Measurements from ENCODE around the gene TF. TPM values are rescaled to one million over a fixed set of nuclear protein-coding genes. Genes with fewer than 3 reads are reported as not detected.

The TF gene
- under 0.01 TPM in 1 of 2 replicates, not detected in the other for total RNA-seq (2014; rRNA removed; shearing (Covaris generic))

- peak; percentile 63 for DNase-seq
Measured at GRCh38 chr3:133745981-133746711, at the start of gene TF. TSS of gene TF (plus strand) at chr3:133746393. CDS start at chr3:133746441, 48 bp downstream.

DNA sequence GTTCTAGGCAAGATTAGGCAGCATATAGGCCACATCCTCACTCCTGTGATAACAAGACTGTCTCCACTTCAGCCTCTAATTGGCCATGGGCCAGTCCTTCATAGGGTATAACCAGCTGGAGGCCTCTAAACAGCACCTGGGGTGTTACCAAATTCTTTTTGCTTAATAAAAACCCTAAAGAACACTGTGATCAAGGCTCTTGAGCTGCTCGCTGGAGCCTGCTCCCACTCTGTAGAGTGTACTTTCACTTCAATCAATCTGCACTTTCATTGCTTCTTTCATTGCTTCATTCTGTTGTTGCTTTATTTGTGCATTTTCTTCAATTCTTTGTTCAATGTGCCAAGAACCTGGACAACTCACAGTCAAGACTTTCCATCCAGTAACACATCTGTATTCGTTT is 48.2 kb upstream of the TF start:
- no peaks in the 10 kb centered on the region for H3K27me3 ChIP-seq (ENCODE audit: control insufficient read depth, insufficient read depth, low read length)
- no peaks in the 10 kb centered on the region for H3K36me3 ChIP-seq (replicated peaks; ENCODE audit: control insufficient read depth, insufficient read depth, low read length)
- no peak overlapping the region for H3K4me3 ChIP-seq (ENCODE audit: insufficient read depth, low read depth, low read length)
- no peak for DNase-seq

More at GRCh38 chr3:133745981-133746711, at the start of gene TF:
- Histone ChIP-seq H3K4me3 (ENCODE audit: insufficient read depth, low read depth, low read length) (no peak within 1 kb of the TSS; the same call in 1 of the 2 replicates), H3K36me3 (replicated peaks; ENCODE audit: control insufficient read depth, insufficient read depth, low read length) (no peaks in the 10 kb centered on the region), H3K27me3 (ENCODE audit: control insufficient read depth, insufficient read depth, low read length) (no peaks in the 10 kb centered on the region)

GRCh38 chr3:133699467-133699866 is 46.7 kb upstream of the TF start:
- H3K36me3 ChIP-seq (replicated peaks; ENCODE audit: control insufficient read depth, insufficient read depth, low read length) = no peaks in the 10 kb centered on the region
- H3K27me3 ChIP-seq (ENCODE audit: control insufficient read depth, insufficient read depth, low read length) = no peaks in the 10 kb centered on the region
- no peak overlapping the region for H3K4me3 ChIP-seq (ENCODE audit: insufficient read depth, low read depth, low read length)
- DNase-seq = no peak

GRCh38 chr3:133699903-133700302 is 46.3 kb upstream of the TF start:
- no peaks in the 10 kb centered on the region for H3K27me3 ChIP-seq (ENCODE audit: control insufficient read depth, insufficient read depth, low read length)
- H3K4me3 ChIP-seq (ENCODE audit: insufficient read depth, low read depth, low read length) = no peak overlapping the region
- no peak for DNase-seq
- no peaks in the 10 kb centered on the region for H3K36me3 ChIP-seq (replicated peaks; ENCODE audit: control insufficient read depth, insufficient read depth, low read length)

DNA sequence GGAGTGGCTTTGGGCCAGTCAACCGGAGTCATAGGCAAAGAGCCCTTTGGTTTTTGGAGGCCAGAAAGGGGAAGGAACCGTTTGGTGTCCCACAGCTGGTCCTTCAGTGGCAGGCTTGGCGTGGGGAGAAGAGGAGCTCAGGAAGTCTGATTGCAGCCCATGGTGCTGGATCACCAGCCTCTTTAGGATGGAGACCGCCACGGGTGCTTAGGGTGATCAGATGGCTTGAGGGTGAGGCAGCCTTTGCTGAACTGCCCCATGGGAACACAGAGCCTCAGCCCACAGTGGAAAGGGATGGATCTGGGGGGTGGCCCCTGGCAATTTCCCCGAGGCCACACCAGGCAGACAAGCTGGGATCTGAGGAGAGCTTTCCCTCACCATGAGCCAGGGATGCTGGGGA is 45.8 kb upstream of the TF start:
- Histone ChIP-seq H3K27me3 (ENCODE audit: control insufficient read depth, insufficient read depth, low read length) (no peaks in the 10 kb centered on the region), H3K4me3 (ENCODE audit: insufficient read depth, low read depth, low read length) (no peak overlapping the region), H3K36me3 (replicated peaks; ENCODE audit: control insufficient read depth, insufficient read depth, low read length) (no peaks in the 10 kb centered on the region)
- no peak for DNase-seq

DNA sequence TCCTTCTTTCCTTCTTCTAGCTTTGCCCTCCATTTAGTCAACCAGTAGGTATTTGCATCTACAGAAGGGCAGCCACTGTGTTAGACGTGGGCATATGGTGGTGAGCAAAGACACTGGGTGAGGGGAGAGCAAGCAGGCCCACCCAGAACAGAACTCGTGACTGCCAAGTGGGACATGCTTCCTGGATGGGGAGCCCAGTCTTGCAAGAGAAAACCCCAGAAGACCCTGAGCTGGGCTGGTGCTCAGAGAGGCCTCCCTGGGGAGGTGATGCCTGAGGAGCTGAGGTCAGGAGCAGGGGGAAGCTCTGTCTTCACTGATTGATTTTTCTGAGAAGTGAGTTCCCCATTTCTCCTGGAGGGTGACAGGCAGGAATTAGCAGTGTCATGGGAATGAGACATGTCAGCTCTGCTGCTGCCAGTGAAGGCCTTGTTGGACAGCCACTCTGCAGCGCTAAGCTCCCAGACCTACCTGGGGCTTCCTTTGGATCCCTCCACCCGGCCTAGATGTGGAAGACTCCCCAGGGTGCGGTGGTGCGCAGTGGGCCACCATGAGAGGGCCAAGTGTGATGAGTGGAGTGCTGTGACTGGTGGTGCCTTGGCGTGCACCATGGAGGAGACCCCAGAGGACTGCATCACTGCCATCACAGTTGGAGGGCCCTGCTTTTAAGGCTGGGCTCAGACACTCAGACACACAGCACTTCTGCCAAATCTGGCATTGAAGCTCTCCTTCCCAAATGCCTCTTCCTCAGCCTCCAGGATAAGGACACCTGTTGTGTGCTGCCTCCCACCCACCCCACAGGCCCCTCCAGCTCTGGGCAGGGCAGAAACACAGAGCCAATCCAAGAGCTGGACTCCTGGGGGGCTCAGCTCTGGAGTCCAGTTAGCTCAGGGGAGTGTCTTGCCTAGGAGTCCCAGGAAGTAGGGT is 44.5 kb upstream of the TF start:
- no peaks in the 10 kb centered on the region for H3K27me3 ChIP-seq (ENCODE audit: control insufficient read depth, insufficient read depth, low read length)
- H3K4me3 ChIP-seq (ENCODE audit: insufficient read depth, low read depth, low read length) = no peak overlapping the region
- H3K36me3 ChIP-seq (replicated peaks; ENCODE audit: control insufficient read depth, insufficient read depth, low read length) = no peaks in the 10 kb centered on the region
- DNase-seq = no peak

DNA sequence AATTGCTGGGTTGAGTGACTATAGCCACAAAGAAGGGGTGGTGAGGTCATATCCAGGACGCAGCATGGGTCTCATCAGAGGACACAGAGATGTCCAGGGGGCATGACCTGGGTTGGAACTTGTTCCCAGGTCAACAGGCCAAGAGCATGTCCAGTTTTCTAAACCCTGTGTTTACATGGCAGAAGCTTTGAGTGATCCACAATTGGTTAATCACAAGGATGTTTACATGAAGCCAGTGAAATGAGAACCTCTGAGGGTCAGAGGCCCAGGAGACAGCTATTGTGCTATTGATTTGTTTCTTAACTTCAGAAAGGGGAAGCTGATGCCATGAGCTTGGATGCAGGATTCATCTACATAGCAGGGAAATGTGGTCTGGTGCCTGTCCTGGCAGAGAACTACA is 42.3 kb upstream of the TF start:
- Histone ChIP-seq H3K27me3 (ENCODE audit: control insufficient read depth, insufficient read depth, low read length) (no peaks in the 10 kb centered on the region), H3K4me3 (ENCODE audit: insufficient read depth, low read depth, low read length) (no peak overlapping the region), H3K36me3 (replicated peaks; ENCODE audit: control insufficient read depth, insufficient read depth, low read length) (no peaks in the 10 kb centered on the region)
- no peak for DNase-seq

DNA sequence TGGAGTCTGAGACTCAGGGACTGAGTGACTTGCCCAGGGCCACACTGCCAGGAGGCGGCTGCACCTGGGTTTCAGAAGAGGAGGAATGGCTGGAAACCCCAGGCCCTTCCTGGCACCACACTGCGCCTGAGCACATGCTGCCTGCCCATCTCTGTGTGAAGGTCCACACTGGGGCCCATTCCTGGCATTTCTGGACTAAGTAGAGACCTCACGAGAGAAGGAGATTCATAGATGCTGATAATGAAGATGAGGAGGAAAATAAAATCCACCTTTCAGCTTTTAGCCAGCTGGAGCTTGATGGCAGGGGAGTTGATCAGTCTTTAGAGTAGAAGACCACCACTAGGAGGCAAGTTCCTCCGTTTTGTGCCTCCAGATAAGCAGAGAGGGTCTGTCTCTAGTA is 40.2 kb upstream of the TF start:
- no peaks in the 10 kb centered on the region for H3K36me3 ChIP-seq (replicated peaks; ENCODE audit: control insufficient read depth, insufficient read depth, low read length)
- H3K27me3 ChIP-seq (ENCODE audit: control insufficient read depth, insufficient read depth, low read length) = no peaks in the 10 kb centered on the region
- no peak overlapping the region for H3K4me3 ChIP-seq (ENCODE audit: insufficient read depth, low read depth, low read length)
- no peak for DNase-seq

- DNase-seq = no peak
- Histone ChIP-seq H3K27me3 (ENCODE audit: control insufficient read depth, insufficient read depth, low read length) (no peaks in the 10 kb centered on the region), H3K4me3 (ENCODE audit: insufficient read depth, low read depth, low read length) (no peak overlapping the region), H3K36me3 (replicated peaks; ENCODE audit: control insufficient read depth, insufficient read depth, low read length) (no peaks in the 10 kb centered on the region)
Measured at GRCh38 chr3:133709139-133709750, 36.9 kb upstream of the TF start.

- no peak for DNase-seq
- Histone ChIP-seq H3K27me3 (ENCODE audit: control insufficient read depth, insufficient read depth, low read length) (no peaks in the 10 kb centered on the region), H3K4me3 (ENCODE audit: insufficient read depth, low read depth, low read length) (no peak overlapping the region), H3K36me3 (replicated peaks; ENCODE audit: control insufficient read depth, insufficient read depth, low read length) (no peaks in the 10 kb centered on the region)
Measured at GRCh38 chr3:133711013-133711412, 35.2 kb upstream of the TF start.

DNA sequence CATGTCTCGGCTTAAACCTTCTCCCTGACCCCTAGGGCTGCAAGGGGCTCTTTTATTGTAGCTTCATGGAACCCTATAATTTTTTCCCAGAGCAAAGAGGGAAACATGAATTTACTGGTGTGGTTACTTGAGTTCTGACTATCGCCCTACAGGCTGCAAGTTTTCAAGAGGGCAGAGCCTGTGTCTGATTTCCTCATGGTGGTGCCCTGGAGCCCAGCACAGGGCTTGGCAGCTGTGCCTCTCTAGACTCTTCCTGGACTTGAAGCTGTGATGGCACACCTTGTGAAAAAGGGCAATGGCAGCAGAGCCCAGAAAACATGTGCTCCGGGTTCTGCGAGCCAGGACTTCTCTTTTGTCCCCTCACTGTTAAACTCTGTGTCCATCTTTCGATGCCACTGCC is 34.2 kb upstream of the TF start:
- no peaks in the 10 kb centered on the region for H3K27me3 ChIP-seq (ENCODE audit: control insufficient read depth, insufficient read depth, low read length)
- H3K36me3 ChIP-seq (replicated peaks; ENCODE audit: control insufficient read depth, insufficient read depth, low read length) = no peaks in the 10 kb centered on the region
- no peak for DNase-seq
- H3K4me3 ChIP-seq (ENCODE audit: insufficient read depth, low read depth, low read length) = no peak overlapping the region

GRCh38 chr3:133713347-133713746 is 32.8 kb upstream of the TF start:
- no peak for DNase-seq
- no peak overlapping the region for H3K4me3 ChIP-seq (ENCODE audit: insufficient read depth, low read depth, low read length)
- H3K36me3 ChIP-seq (replicated peaks; ENCODE audit: control insufficient read depth, insufficient read depth, low read length) = no peaks in the 10 kb centered on the region
- no peaks in the 10 kb centered on the region for H3K27me3 ChIP-seq (ENCODE audit: control insufficient read depth, insufficient read depth, low read length)

GRCh38 chr3:133717424-133717823 is 28.8 kb upstream of the TF start:
- no peak for DNase-seq
- no peaks in the 10 kb centered on the region for H3K36me3 ChIP-seq (replicated peaks; ENCODE audit: control insufficient read depth, insufficient read depth, low read length)
- H3K4me3 ChIP-seq (ENCODE audit: insufficient read depth, low read depth, low read length) = no peak overlapping the region
- no peaks in the 10 kb centered on the region for H3K27me3 ChIP-seq (ENCODE audit: control insufficient read depth, insufficient read depth, low read length)

DNA sequence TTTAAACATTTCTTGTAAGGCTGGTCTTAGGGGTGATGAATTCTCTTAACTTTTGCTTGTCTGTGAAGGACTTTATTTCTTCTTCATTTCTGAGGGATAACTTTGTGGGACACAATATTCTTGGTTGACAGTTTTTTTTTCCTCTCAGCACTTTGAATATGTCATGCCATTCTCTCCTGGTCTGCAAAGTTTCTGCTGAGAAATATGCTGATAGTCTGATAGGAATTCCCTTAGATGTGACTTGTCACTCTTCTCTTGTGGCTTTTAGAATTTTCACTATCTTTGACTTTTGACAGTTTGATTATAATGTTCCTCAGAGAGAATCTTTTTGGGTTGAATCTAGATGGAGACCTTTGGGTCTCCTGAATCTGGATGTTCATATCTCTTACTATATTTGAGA is 23.3 kb upstream of the TF start:
- Histone ChIP-seq H3K27me3 (ENCODE audit: control insufficient read depth, insufficient read depth, low read length) (no peaks in the 10 kb centered on the region), H3K4me3 (ENCODE audit: insufficient read depth, low read depth, low read length) (no peak overlapping the region), H3K36me3 (replicated peaks; ENCODE audit: control insufficient read depth, insufficient read depth, low read length) (no peaks in the 10 kb centered on the region)
- no peak for DNase-seq

DNA sequence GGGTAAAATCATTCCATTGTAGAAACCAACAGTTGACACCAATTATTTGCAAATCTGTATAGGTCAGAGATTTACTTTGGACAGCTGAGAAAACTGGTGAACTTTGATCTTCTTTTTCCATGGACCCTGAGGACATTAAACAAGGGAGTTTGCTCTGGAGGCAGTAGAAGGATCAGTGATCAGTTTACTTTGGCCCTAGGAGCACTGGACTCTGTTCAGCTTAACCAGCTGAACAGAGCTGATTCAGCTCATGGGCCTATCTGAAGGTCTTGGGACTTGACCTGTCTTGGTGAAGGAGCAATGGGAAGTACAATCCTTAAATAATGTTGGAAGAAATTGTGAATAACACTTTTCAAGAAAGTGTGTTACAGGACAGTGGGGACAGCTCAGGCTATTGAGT is 15.2 kb upstream of the TF start:
- DNase-seq = no peak
- Histone ChIP-seq H3K27me3 (ENCODE audit: control insufficient read depth, insufficient read depth, low read length) (no peaks in the 10 kb centered on the region), H3K36me3 (replicated peaks; ENCODE audit: control insufficient read depth, insufficient read depth, low read length) (no peaks in the 10 kb centered on the region), H3K4me3 (ENCODE audit: insufficient read depth, low read depth, low read length) (no peak overlapping the region)
